HAP-1 (cell line): Measurements from ENCODE around the gene SLC27A6.

Experiments
- DNase-seq, 2 experiments: peaks; one replicate each; pipeline ENCODE4 v3.0.0-alpha.2; 2016 to 2020; ENCODE audit warnings: low spot score in 2 of 2
- H3K27me3 ChIP-seq: fragments of 250-450 bp; sonication (Bioruptor Pico); 2 replicates; pipeline ENCODE4 v1.5.1; 2020; ENCODE audit warnings: low read depth, mild to moderate bottlenecking, moderate library complexity
- H3K36me3 ChIP-seq: fragments of 250-450 bp; sonication (Bioruptor Pico); replicated peaks from 2 replicates; pipeline ENCODE4 v1.5.1; 2020; ENCODE audit warnings: mild to moderate bottlenecking
- H3K4me1 ChIP-seq: fragments of 250-450 bp; sonication (Bioruptor Pico); 2 replicates; pipeline ENCODE4 v1.5.1; 2020; ENCODE audit warnings: mild to moderate bottlenecking
- H3K4me3 ChIP-seq: fragments of 250-450 bp; sonication (Bioruptor Pico); 2 replicates; pipeline ENCODE4 v1.5.1; 2020; ENCODE audit warnings: mild to moderate bottlenecking, moderate library complexity
- H3K9me3 ChIP-seq: fragments of 250-450 bp; sonication (Bioruptor Pico); 2 replicates; pipeline ENCODE4 v1.5.1; 2020; ENCODE audit warnings: mild to moderate bottlenecking, moderate library complexity
- in situ Hi-C: fragments of 300-500 bp; cut with MboI; formaldehyde crosslinking; loops from 3 replicates; pipeline ENCODE4 v1.14.3; 2020; ENCODE audit warnings: low sequenced_read_pairs, inconsistent platforms, mixed read lengths

Gene SLC27A6

DNA sequence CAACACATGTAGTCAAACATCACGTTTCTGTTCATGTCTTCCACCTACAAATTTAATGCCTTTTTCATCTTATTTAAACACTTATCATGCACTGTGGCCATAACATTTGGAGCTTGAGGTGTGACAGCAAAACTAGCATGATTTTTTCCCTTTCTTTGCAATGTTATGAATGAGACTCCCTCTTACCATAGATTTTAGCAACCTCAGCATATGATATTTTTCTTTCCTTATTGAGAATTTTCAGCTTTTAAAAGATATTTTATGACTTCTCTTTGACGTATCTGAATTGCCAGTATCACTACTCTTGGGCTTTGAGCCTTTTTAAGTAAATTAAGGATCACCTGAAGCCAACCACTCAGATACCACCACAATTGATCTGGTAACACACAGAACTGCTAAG is 96.6 kb downstream of the SLC27A6 start:
- Histone ChIP-seq H3K4me3 (no peak overlapping the region), H3K4me1 (no peaks in the 10 kb centered on the region), H3K27me3 (no peaks in the 10 kb centered on the region), H3K9me3 (no peaks in the 10 kb centered on the region), H3K36me3 (no peaks in the 10 kb centered on the region)
- no peak for DNase-seq
- in situ Hi-C loops: no loop called here

DNA sequence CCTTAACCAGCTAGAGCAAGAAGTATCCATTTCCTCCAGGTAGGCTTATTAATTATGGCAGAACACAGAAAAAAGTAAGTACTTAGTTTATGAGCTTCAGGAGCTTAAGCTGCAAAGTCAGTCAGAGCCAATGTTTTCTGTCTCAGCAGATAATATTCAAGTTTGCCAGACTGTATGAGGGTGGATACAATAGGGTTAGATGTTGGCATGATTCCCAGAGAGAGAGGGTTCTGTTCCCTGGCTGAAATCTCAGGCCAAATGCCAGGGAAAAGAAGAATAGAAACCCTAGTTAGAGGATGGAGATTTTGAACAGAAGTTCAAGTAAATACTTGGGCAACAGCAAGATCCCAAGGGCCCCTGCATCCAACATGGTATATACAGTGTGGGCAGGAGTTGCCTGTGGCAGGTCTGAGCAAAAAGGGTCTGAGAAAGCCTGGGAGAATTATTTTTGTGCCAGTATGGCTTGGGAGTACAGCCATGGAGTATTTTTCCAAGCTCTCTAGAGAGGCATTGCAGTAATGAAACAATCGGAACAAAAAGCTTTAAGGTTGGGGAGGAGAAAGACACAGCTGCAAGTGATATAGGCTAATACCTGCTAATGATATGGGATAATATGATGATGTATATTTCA is 98.3 kb downstream of the SLC27A6 start:
- no peaks in the 10 kb centered on the region for H3K36me3 ChIP-seq
- no peak overlapping the region for H3K4me3 ChIP-seq
- no peaks in the 10 kb centered on the region for H3K9me3 ChIP-seq
- H3K27me3 ChIP-seq: 0 out of 2 replicates have a peak, but pooled peaks cover 2% of the 10 kb centered on the region
- H3K4me1 ChIP-seq: no peaks in the 10 kb centered on the region
- DNase-seq: no peak
- in situ Hi-C loops: no loop called here

DNA sequence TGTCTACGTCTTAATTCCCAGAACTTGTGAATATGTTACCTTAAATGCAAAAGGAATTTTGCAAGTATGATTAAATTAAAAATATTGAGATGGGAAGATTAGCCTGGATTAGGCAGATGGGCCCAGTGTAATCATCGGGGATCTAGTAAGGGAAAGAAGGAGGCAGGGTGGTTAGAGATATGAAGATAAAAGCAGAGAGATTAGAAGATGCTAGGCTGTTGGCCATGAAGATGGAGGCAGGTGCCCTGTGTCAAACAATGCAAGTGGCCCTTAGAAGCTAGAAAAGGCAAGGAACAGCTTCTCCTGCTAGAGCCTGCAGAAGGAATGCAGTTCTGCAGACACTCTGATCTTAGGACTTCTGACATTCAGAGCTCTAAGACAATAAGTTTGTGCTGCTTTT is 100.4 kb downstream of the SLC27A6 start:
- in situ Hi-C loops: no loop called here
- DNase-seq: no peak
- no peak overlapping the region for H3K4me3 ChIP-seq
- no peaks in the 10 kb centered on the region for H3K9me3 ChIP-seq
- H3K27me3 ChIP-seq: 0 out of 2 replicates have a peak, but pooled peaks cover 5% of the 10 kb centered on the region
- no peaks in the 10 kb centered on the region for H3K4me1 ChIP-seq
- H3K36me3 ChIP-seq: no peaks in the 10 kb centered on the region

DNA sequence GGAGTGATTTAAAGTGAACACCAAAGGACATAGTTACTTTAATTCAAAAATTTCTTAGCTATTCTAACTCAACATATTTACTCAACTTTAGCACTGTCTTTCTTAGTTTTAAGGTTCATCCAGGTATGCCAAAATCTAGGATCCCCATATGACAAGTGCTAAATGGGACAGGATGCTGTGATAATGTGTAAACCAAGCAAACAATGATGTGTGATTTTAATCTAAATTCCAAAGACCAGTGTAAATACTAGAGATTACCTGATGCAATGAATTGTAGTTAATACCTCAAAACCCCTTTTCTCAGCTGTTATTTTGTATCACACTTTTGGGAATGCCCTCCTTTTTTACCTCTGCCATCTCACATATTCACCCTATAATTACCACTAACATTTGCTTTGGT is 102.5 kb downstream of the SLC27A6 start:
- H3K4me3 ChIP-seq: no peak overlapping the region
- no peak for DNase-seq
- H3K4me1 ChIP-seq: no peaks in the 10 kb centered on the region
- in situ Hi-C loops: no loop called here
- 0 out of 2 replicates have a peak, but pooled peaks cover 5% of the 10 kb centered on the region for H3K27me3 ChIP-seq
- H3K9me3 ChIP-seq: no peaks in the 10 kb centered on the region
- H3K36me3 ChIP-seq: no peaks in the 10 kb centered on the region

DNA sequence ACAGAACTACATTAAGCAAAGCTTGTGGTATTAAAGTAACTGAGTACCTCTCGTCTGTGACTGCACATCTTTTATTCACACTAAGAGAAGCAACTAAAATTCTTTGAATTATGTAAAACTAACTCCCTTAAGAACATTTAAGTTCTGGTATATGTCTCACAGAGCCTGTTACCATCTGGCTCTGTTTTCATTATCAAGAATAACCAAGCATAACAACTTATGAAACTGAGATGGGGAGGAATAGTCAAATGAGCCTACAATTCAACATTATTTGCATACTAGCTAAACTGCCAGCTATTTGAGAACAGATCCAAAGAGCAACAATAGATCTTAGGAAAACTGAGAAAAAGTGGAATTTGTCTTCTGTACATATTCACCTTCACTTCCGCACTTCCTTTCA is 104.0 kb downstream of the SLC27A6 start:
- Histone ChIP-seq H3K4me3 (no peak overlapping the region), H3K36me3 (no peaks in the 10 kb centered on the region), H3K4me1 (no peaks in the 10 kb centered on the region), H3K27me3 (0 out of 2 replicates have a peak, but pooled peaks cover 8% of the 10 kb centered on the region), H3K9me3 (no peaks in the 10 kb centered on the region)
- in situ Hi-C loops: no loop called here
- no peak for DNase-seq

DNA sequence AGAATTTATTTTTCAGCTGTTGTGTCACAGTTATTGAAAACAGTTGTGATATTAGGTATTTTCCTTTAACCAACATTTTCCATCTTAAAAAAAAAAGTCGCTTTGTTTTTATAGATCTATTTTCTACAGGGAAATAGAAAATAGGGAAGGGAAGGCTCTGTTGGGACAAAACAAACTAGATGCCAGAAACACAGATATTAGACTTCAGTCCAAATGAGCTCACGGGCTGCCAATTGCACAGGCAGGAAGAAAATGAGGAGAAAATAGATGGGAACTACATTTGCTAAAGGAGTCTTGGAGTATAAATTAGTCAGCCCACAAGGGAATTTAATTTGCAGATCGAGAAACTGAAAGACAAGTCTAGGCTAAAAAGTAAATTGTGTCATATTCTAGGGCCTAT is 107.8 kb downstream of the SLC27A6 start:
- Histone ChIP-seq H3K36me3 (no peaks in the 10 kb centered on the region), H3K9me3 (no peaks in the 10 kb centered on the region), H3K27me3 (0 out of 2 replicates have a peak, but pooled peaks cover 8% of the 10 kb centered on the region), H3K4me1 (no peaks in the 10 kb centered on the region), H3K4me3 (no peak overlapping the region)
- DNase-seq: no peak
- in situ Hi-C loops: no loop called here

DNA sequence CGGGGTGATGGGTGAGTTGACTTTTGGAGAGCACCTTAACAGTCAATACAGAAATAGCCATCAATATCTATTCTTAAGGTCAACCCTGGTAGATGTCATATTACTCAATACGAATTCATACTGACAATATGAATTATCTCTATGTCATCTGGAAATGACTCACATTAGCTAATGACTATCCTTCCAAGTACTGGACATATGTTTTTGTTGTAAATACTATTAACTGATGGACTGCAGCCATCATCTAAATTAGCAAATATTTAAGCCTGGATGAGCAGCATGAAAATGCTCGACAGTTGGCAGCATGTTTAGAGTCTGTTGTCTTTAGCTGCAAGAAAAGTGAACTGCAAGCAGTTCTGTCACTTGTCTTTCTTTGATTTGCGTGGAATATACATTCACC is 109.6 kb downstream of the SLC27A6 start:
- no peak overlapping the region for H3K4me3 ChIP-seq
- 0 out of 2 replicates have a peak, but pooled peaks cover 6% of the 10 kb centered on the region for H3K27me3 ChIP-seq
- H3K9me3 ChIP-seq: no peaks in the 10 kb centered on the region
- no peak for DNase-seq
- no peaks in the 10 kb centered on the region for H3K36me3 ChIP-seq
- in situ Hi-C loops: no loop called here
- no peaks in the 10 kb centered on the region for H3K4me1 ChIP-seq

DNA sequence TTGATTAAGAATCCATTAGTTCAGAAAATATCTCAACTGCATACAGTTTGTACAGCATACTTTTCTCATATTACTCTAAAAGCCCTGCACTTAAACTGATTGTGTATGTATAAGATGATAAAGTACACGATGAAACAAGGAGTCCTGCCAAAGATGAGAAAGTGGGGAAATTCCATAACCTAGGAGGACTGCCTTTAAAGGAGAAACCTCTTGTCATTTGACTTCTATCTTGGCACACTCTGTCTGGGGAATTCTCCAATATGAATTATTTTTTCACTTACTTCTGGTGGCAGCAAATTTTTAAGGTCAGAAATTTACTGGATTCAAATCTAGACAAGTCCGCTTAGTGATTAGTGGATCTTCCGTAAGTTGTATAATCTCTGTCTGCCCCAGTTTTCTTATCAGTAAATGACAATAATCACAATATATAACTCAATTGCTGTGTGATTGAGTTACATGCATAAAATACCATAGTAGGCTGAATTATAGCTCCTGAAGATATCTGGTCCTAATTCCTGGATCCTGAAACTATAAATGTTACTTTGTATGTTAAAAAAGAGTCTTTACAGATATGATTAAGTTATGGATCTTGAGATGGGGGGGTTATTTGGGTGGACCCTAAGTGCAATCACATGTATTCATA is 112.3 kb downstream of the SLC27A6 start:
- Histone ChIP-seq H3K4me1 (no peaks in the 10 kb centered on the region), H3K36me3 (no peaks in the 10 kb centered on the region), H3K27me3 (0 out of 2 replicates have a peak, but pooled peaks cover 3% of the 10 kb centered on the region), H3K4me3 (no peak overlapping the region), H3K9me3 (no peaks in the 10 kb centered on the region)
- no peak for DNase-seq
- in situ Hi-C loops: no loop called here

DNA sequence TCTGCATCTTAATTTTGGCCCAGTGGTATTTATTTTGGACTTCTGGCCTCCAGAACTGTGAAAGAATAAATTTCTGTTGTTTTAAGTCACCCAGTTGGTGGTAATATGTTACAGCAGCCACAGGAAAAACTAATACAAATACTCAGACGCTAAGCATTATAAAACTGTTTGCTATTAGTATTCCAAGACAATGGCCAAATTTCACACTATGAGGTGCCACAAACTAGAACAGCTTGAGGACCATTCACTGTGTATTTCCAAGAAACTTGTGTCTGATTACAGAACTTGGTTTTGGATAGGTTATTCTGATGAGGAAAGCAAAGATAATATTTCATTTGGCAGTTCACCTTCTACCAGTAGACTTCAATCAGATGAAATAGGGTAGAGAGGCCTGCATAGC is 113.0 kb downstream of the SLC27A6 start:
- no peaks in the 10 kb centered on the region for H3K4me1 ChIP-seq
- in situ Hi-C loops: no loop called here
- no peak for DNase-seq

DNA sequence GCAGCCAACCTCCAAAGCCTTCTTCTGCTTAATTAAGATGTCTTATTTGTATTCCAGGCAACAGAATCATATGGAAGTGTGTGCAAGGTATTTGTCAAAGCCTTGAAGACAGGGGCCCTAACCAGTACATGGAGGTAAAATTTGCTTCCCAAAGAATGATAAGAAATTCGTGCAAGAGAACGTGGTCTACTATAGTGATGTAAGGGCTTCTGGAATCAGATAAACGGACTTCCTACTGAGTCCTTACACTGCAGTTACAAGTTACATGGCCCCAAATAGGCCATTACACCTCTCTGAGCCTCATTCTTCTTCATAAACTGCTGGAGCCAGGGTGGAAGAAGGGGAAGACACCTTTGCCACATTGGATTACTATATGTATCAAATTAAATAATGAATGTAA is 113.4 kb downstream of the SLC27A6 start:
- Histone ChIP-seq H3K36me3 (no peaks in the 10 kb centered on the region), H3K9me3 (no peaks in the 10 kb centered on the region), H3K27me3 (no peaks in the 10 kb centered on the region), H3K4me3 (no peak overlapping the region), H3K4me1 (no peaks in the 10 kb centered on the region)
- in situ Hi-C loops: no loop called here
- no peak for DNase-seq

More for the DNA sequence above, 113.0 kb downstream of the SLC27A6 start:
- no peaks in the 10 kb centered on the region for H3K9me3 ChIP-seq
- H3K27me3 ChIP-seq: 0 out of 2 replicates have a peak, but pooled peaks cover 1% of the 10 kb centered on the region
- H3K4me3 ChIP-seq: no peak overlapping the region
- H3K36me3 ChIP-seq: no peaks in the 10 kb centered on the region

DNA sequence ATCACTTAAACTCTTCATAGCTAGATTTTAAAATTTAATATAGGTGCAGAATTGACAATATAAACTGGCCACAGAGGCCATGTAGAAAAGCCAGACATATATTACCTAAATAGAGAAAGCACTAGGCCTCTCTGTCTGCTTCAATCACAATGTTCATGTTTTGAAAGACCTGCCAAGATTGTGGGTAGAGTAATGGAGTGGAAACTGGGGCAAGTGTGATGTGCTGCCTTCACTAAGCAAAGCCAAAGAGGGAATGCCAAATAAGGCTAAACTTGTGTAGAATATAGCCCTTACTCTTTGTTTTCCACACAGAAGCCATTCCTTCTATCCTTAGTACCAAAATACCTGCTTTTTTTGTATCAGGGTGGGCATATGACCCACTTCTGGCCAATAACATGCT is 114.2 kb downstream of the SLC27A6 start:
- no peaks in the 10 kb centered on the region for H3K4me1 ChIP-seq
- no peak for DNase-seq
- no peaks in the 10 kb centered on the region for H3K36me3 ChIP-seq
- no peaks in the 10 kb centered on the region for H3K9me3 ChIP-seq
- in situ Hi-C loops: no loop called here
- no peak overlapping the region for H3K4me3 ChIP-seq
- H3K27me3 ChIP-seq: no peaks in the 10 kb centered on the region

DNA sequence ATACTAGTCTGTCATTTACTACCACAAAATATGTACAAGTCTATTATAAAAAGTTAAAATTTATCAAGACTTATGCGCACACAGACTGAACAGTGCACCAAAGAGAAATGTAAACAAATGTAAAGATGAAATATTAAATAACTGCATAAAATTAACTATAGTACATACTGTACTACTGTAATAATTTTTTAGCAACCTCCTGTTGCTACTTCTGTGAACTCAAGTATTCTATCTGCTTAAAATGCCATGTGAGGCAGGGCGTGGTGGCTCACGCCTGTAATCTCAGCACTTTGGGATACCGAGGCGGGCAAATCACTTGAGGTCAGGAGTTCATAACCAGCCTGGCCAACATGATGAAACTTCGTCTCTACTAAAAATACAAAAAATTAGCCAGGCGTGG is 115.5 kb downstream of the SLC27A6 start:
- Histone ChIP-seq H3K4me1 (no peaks in the 10 kb centered on the region), H3K36me3 (no peaks in the 10 kb centered on the region), H3K4me3 (no peak overlapping the region), H3K9me3 (no peaks in the 10 kb centered on the region), H3K27me3 (no peaks in the 10 kb centered on the region)
- in situ Hi-C loops: no loop called here
- DNase-seq: no peak

DNA sequence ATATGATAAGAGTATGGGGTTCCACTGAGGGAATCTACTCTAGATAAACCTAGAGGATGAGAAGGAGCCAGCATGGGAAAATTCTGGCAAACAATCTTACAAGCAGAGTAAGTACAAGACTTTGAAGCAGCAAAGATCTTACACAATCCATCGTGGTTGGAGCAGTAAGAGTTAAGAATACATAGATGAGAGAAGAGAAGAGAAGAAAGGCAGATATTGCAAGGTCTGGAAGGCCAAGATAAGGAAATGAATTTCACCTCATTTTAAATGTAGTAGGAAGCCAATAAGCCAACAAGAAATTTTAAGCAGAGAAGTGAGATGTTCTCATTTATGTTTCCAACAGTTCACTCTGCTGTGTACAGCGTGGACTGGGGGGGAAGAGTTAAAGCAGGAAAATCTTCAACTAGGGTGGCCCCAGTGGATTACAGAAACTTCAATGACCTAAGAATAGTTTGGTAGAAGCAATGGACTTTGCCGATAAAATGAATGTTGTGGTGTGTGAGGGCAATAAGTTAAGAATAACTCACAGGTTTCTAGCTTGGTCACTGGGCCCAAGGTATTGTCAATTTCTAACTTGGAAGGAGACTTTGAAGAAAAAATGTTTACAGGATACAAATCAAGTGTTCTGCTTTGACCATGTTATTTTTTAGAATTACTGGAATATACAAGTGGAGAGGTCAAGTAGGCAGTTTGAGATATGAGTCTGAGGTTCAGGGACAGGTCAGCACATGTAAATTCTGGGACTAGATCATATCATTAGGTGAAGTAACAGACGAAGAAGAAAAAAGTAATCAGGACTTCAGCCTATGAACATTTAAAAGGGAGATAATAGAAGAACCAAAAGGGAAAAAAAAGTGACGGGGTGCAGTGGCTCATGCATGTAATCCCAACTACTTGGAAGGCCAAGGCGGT is 117.2 kb downstream of the SLC27A6 start:
- Histone ChIP-seq H3K27me3 (no peaks in the 10 kb centered on the region), H3K4me3 (no peak overlapping the region), H3K9me3 (no peaks in the 10 kb centered on the region), H3K36me3 (no peaks in the 10 kb centered on the region), H3K4me1 (no peaks in the 10 kb centered on the region)
- no peak for DNase-seq
- in situ Hi-C loops: no loop called here
